B cell (primary cell): ENCODE measurements around the gene IP6K2.

Experiments
- EZH2 ChIP-seq: IDR thresholded peaks from 2 replicates; pipeline ENCODE4 v1.6.1; 2012; ENCODE audit warnings: borderline replicate concordance, low read depth, mild to moderate bottlenecking, moderate library complexity, low read length; ENCODE audit not compliant: insufficient read depth, poor library complexity, severe bottlenecking
- TF ChIP-seq, protein P1 (sequence below): fragments of 200-600 bp; IDR thresholded peaks from one replicate; pipeline ENCODE4 v1.8.0; 2022; ENCODE audit warnings: antibody characterized with exemption, mild to moderate bottlenecking

DNA sequence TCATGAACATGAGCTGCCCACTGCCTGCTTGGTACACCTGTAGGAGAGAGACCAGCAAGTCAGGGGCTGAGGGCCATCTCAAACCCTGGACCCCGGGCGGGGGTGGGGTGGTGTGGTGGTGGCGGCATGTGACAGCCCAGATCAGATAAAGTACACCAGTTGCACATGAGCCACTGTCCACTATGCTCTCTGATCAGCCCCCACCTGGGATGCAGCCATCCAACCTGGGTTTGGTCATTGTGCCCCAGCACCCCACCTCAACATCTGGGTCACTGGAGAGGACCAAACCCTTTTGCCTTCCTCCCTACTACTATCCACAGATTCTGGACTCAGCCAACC lies 28.3 kb downstream of the IP6K2 start:
- TF ChIP-seq, protein P1, sequence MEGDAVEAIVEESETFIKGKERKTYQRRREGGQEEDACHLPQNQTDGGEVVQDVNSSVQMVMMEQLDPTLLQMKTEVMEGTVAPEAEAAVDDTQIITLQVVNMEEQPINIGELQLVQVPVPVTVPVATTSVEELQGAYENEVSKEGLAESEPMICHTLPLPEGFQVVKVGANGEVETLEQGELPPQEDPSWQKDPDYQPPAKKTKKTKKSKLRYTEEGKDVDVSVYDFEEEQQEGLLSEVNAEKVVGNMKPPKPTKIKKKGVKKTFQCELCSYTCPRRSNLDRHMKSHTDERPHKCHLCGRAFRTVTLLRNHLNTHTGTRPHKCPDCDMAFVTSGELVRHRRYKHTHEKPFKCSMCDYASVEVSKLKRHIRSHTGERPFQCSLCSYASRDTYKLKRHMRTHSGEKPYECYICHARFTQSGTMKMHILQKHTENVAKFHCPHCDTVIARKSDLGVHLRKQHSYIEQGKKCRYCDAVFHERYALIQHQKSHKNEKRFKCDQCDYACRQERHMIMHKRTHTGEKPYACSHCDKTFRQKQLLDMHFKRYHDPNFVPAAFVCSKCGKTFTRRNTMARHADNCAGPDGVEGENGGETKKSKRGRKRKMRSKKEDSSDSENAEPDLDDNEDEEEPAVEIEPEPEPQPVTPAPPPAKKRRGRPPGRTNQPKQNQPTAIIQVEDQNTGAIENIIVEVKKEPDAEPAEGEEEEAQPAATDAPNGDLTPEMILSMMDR: no peak
- no peak for TF ChIP-seq EZH2
